Measurements from ENCODE around the gene GAPDH.

Gene GAPDH

GRCh38 chr12:6523708-6524107 is 10.6 kb upstream of the GAPDH start:
- DNase-seq (ENCODE audit: low read depth) = no peak
- H3K4me3 ChIP-seq (ENCODE audit: low read depth, low read length) = no peak overlapping the region
- TF ChIP-seq CTCF (conservative IDR thresholded peaks at IDR 0.05; ENCODE audit: low read depth, low read length) = no peak

GRCh38 chr12:6524648-6525047 is 9.7 kb upstream of the GAPDH start:
- H3K4me3 ChIP-seq (ENCODE audit: low read depth, low read length) = no peak overlapping the region
- TF ChIP-seq CTCF (conservative IDR thresholded peaks at IDR 0.05; ENCODE audit: low read depth, low read length) = no peak
- no peak for DNase-seq (ENCODE audit: low read depth)

GRCh38 chr12:6526201-6526600 is 8.1 kb upstream of the GAPDH start:
- DNase-seq (ENCODE audit: low read depth) = no peak
- no peak overlapping the region for H3K4me3 ChIP-seq (ENCODE audit: low read depth, low read length)
- no peak for TF ChIP-seq CTCF (conservative IDR thresholded peaks at IDR 0.05; ENCODE audit: low read depth, low read length)

GRCh38 chr12:6526766-6527525 is 7.4 kb upstream of the GAPDH start:
- TF ChIP-seq CTCF (conservative IDR thresholded peaks at IDR 0.05; ENCODE audit: low read depth, low read length) = no peak
- no peak overlapping the region for H3K4me3 ChIP-seq (ENCODE audit: low read depth, low read length)

GRCh38 chr12:6527711-6528110 is 6.6 kb upstream of the GAPDH start:
- no peak for TF ChIP-seq CTCF (conservative IDR thresholded peaks at IDR 0.05; ENCODE audit: low read depth, low read length)
- no peak for DNase-seq (ENCODE audit: low read depth)
- no peak overlapping the region for H3K4me3 ChIP-seq (ENCODE audit: low read depth, low read length)

More at GRCh38 chr12:6526766-6527525, 7.4 kb upstream of the GAPDH start:
- DNase-seq (ENCODE audit: low read depth) = no peak

GRCh38 chr12:6528539-6529235 is 5.6 kb upstream of the GAPDH start:
- DNase-seq (ENCODE audit: low read depth) = no peak
- no peak overlapping the region for H3K4me3 ChIP-seq (ENCODE audit: low read depth, low read length)
- TF ChIP-seq CTCF (conservative IDR thresholded peaks at IDR 0.05; ENCODE audit: low read depth, low read length) = no peak

Data from choroid plexus epithelial cell (primary cell).